K562 (cell line): ENCODE results near the gene HS3ST3B1. TPM values are rescaled to one million over a fixed set of nuclear protein-coding genes. Genes with fewer than 3 reads are reported as not detected.
A peak's percentile ranks its signal among the peaks of the same experiment; 100 is the strongest.

Source experiments
- FOXK1 ChIP-seq: sonication (generic); formaldehyde crosslinking; IDR thresholded peaks from 2 replicates; pipeline ENCODE4 v1.8.0; 2022; ENCODE audit warnings: missing genetic modification reagents, mild to moderate bottlenecking, borderline replicate concordance
- HCFC1 ChIP-seq: IDR thresholded peaks from 2 replicates; pipeline ENCODE4 v1.6.1; 2012; ENCODE audit warnings: low read depth, low read length, improper control_type of control experiment
- JUND ChIP-seq, 2 experiments: IDR thresholded peaks; 2 replicates in 1 of 2; 3 replicates in 1 of 2; pipeline ENCODE4 v1.6.1; 2011; ENCODE audit warnings: borderline replicate concordance in 2 of 2, low read depth in 2 of 2, low read length in 2 of 2, improper control_type of control experiment in 1 of 2, missing biosample characterization in 1 of 2, missing genetic modification characterization in 1 of 2, missing genetic modification reagents in 1 of 2
- MCM2 ChIP-seq: fragments of 450-650 bp; IDR thresholded peaks from 2 replicates; pipeline ENCODE4 v1.6.1; 2017; ENCODE audit warnings: low read depth, mild to moderate bottlenecking
- MYC ChIP-seq, 2 experiments: fragments of 250-450 bp in 1 of 2; sonication (Bioruptor Pico) in 1 of 2; IDR thresholded peaks; 2 replicates each; pipeline versions ENCODE4 v1.5.1 to v1.6.1; 2012 to 2021; ENCODE audit warnings: low read depth in 2 of 2, borderline replicate concordance in 1 of 2, improper control_type of control experiment in 1 of 2, low read length in 1 of 2, mild to moderate bottlenecking in 1 of 2, moderate library complexity in 1 of 2
- NFIC ChIP-seq: fragments of 450-650 bp; IDR thresholded peaks from 2 replicates; pipeline ENCODE4 v1.6.1; 2017; ENCODE audit warnings: mild to moderate bottlenecking, inconsistent platforms
- POLR2AphosphoS2 ChIP-seq: IDR thresholded peaks from 2 replicates; pipeline ENCODE4 v1.6.1; 2012; ENCODE audit warnings: low read length, improper control_type of control experiment
- POLR2G ChIP-seq: fragments of 200-400 bp; formaldehyde crosslinking; IDR thresholded peaks from 2 replicates; pipeline ENCODE4 v1.6.1; 2017; ENCODE audit warnings: low read depth, mild to moderate bottlenecking, antibody characterized with exemption, low read length, moderate library complexity
- PTRF ChIP-seq: fragments of 450-650 bp; IDR thresholded peaks from 2 replicates; pipeline ENCODE4 v1.6.1; 2016; ENCODE audit warnings: mild to moderate bottlenecking, missing genetic modification characterization, missing compliant biosample characterization
- RAD21 ChIP-seq, 2 experiments: fragments of 250-450 bp in 1 of 2; fragments of 450-650 bp in 1 of 2; sonication (Bioruptor Pico) in 1 of 2; formaldehyde crosslinking in 1 of 2; IDR thresholded peaks in 1 of 2; conservative IDR thresholded peaks in 1 of 2; 2 replicates each; pipeline versions ENCODE4 v1.4.0 to v1.8.0; 2020 to 2022; ENCODE audit warnings: mild to moderate bottlenecking in 2 of 2, moderate library complexity in 1 of 2
- RAD51 ChIP-seq: fragments of 450-650 bp; IDR thresholded peaks from 2 replicates; pipeline ENCODE4 v1.7.1; 2016; ENCODE audit warnings: low read depth, mild to moderate bottlenecking, borderline replicate concordance
- RBM17 ChIP-seq: fragments of 200-400 bp; formaldehyde crosslinking; IDR thresholded peaks from 2 replicates; pipeline ENCODE4 v1.6.1; 2017; ENCODE audit warnings: low read depth, mild to moderate bottlenecking, low read length, borderline replicate concordance
- SIN3B ChIP-seq: fragments of 450-650 bp; IDR thresholded peaks from 2 replicates; pipeline ENCODE4 v1.6.1; 2017; ENCODE audit warnings: low read depth, mild to moderate bottlenecking, moderate library complexity
- TBL1XR1 ChIP-seq, 2 experiments: IDR thresholded peaks; 2 replicates each; pipeline ENCODE4 v1.6.1; 2012; ENCODE audit warnings: improper control_type of control experiment in 2 of 2, low read length in 2 of 2, mild to moderate bottlenecking in 1 of 2
- TFAM ChIP-seq: fragments of 250-450 bp; sonication (Bioruptor Pico); conservative IDR thresholded peaks from 2 replicates; pipeline ENCODE4 v1.5.0; 2021; ENCODE audit warnings: mild to moderate bottlenecking, moderate library complexity
- ZEB2 ChIP-seq: fragments of 450-650 bp; IDR thresholded peaks from 2 replicates; pipeline ENCODE4 v1.6.1; 2016
- ZNF140 ChIP-seq: fragments of 250-450 bp; sonication (Bioruptor Pico); IDR thresholded peaks from 2 replicates; pipeline ENCODE4 v1.8.0; 2021; ENCODE audit warnings: moderate library complexity, mild to moderate bottlenecking, inconsistent platforms
- ZNF354B ChIP-seq: fragments of 250-450 bp; sonication (Bioruptor Pico); IDR thresholded peaks from 2 replicates; pipeline ENCODE4 v1.4.0; 2020
- ZNF696 ChIP-seq: fragments of 250-450 bp; sonication (Bioruptor Pico); conservative IDR thresholded peaks from 2 replicates; pipeline ENCODE4 v1.4.0; 2020; ENCODE audit warnings: mild to moderate bottlenecking, moderate library complexity
- ZNF785 ChIP-seq: fragments of 250-450 bp; sonication (Bioruptor Pico); IDR thresholded peaks from 2 replicates; pipeline ENCODE4 v1.4.0; 2020; ENCODE audit warnings: mild to moderate bottlenecking
- ZZZ3 ChIP-seq: fragments of 450-650 bp; IDR thresholded peaks from 2 replicates; pipeline ENCODE4 v1.6.1; 2016; ENCODE audit warnings: antibody characterized with exemption, mild to moderate bottlenecking, moderate library complexity
- polyA plus RNA-seq, 8 experiments: library from polyadenylated mRNA; depleted of rRNA in 4 of 8; stranded (reverse) in 5 of 8; unstranded in 3 of 8; fragments of >200 nt; fragmentation: Nextera tagmentation in 2 of 8; fragmentation: Illumina TruSeq in 1 of 8; extraction: Ambion mirVana in 2 of 8; extraction: Trizol in 1 of 8; gene quantifications; 2 replicates each; pipeline versions ENCODE4 v1.2.1 to v1.2.3, GENCODE V29; 2011 to 2014; ENCODE audit warnings: inconsistent platforms in 1 of 8, missing spikeins in 1 of 8
- total RNA-seq, 7 experiments: library from RNA; depleted of rRNA in 6 of 7; stranded (reverse); fragments of >200 nt in 6 of 7; fragmentation: Illumina TruSeq in 2 of 7; extraction: Trizol in 2 of 7; gene quantifications; 2 replicates each; pipeline versions ENCODE4 v1.2.1 to v1.2.3, GENCODE V29; 2011 to 2021; ENCODE audit warnings: low replicate concordance in 1 of 7
- TF ChIP-seq, protein P1 (sequence below): sonication (generic); formaldehyde crosslinking; IDR thresholded peaks from 2 replicates; pipeline ENCODE4 v1.8.0; 2022; ENCODE audit warnings: mild to moderate bottlenecking, missing genetic modification reagents, borderline replicate concordance
- TF ChIP-seq, protein P2 (sequence below), 2 experiments: fragments of 450-650 bp in 1 of 2; IDR thresholded peaks; 2 replicates each; pipeline ENCODE4 v1.6.1; 2011 to 2017; ENCODE audit warnings: low read depth in 2 of 2, antibody characterized with exemption in 1 of 2, borderline replicate concordance in 1 of 2, low read length in 1 of 2, mild to moderate bottlenecking in 1 of 2, mixed read lengths in 1 of 2; ENCODE audit not compliant: control insufficient read depth in 1 of 2

The HS3ST3B1 gene
- total and polyA plus RNA-seq, 9 of the 15 experiments (the other 6 are each of a cell fraction or from before 2014, with no cell fraction given): 1.9 to 12.9 (median 3.7) TPM

DNA sequence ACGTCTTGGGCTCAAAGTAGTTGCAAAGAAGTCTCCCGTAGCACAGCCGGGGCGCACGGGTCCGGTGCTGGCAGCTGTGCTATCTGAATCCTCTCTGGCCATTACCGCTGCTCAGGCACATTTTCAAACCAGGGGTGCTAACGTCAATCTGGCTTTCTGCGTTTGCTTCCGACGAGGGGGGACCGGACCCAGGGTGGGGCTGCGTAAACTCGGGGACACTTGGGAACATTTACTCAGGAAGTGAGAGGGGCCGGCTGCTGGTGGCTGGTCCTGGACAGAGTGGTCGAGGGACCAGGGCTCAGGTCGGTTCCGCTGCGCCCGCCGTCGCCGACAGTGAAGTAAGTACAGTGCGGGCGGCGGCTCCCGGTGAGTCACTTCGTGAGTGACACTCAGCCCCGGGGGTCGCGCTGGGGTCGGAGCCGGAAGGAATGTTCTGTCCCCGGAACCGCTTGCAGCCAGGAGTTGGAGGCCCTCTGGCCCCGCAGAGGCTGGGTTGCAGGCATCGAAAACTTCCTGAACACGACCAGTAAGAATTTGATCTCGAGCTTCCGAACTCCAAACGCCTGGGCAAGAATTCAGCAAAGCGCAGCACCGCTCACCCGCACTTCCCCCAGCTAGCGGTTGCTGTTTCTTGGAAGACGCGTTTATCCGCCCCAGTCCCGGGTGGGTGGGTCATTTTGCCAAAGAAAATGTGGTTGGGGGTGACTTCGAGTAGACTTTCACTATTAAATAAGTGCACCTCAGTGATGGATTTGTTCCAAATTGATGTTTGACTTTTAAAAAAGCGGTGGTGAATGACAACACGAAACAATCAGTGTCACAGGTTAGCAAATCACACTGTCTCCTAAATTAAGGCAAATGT, 1.4 kb upstream of the HS3ST3B1 start (continued):
- TF ChIP-seq JUND (IDR thresholded peaks at IDR 0.05; ENCODE audit: borderline replicate concordance, low read depth, low read length): peak; percentile 32; the same call in 1 of the 2 replicates
- TF ChIP-seq JUND (tag; IDR thresholded peaks at IDR 0.05; ENCODE audit: borderline replicate concordance, low read depth, low read length): no peak
- TF ChIP-seq SIN3B: no peak
- no peak for TF ChIP-seq POLR2AphosphoS2
- TF ChIP-seq PTRF: no peak
- no peak for TF ChIP-seq ZNF140
- peak; percentile 66 for TF ChIP-seq POLR2G
- TF ChIP-seq ZZZ3: no peak
- no peak for TF ChIP-seq RBM17
- no peak for TF ChIP-seq RAD21 (CRISPR knock-in tag; conservative IDR thresholded peaks at IDR 0.05 in 1 of 2, IDR thresholded peaks at IDR 0.05 in 1 of 2)
- TF ChIP-seq TFAM: no peak
- no peak for TF ChIP-seq MYC (IDR thresholded peaks at IDR 0.05; ENCODE audit: low read depth, low read length)
- no peak for TF ChIP-seq MYC (CRISPR knock-in tag; IDR thresholded peaks at IDR 0.05; ENCODE audit: borderline replicate concordance, low read depth)
- no peak for TF ChIP-seq ZEB2
- no peak for TF ChIP-seq FOXK1
- TF ChIP-seq TBL1XR1 (IDR thresholded peaks at IDR 0.05; ENCODE audit: low read length in 2 of 2): no peak
- TF ChIP-seq, protein P1, sequence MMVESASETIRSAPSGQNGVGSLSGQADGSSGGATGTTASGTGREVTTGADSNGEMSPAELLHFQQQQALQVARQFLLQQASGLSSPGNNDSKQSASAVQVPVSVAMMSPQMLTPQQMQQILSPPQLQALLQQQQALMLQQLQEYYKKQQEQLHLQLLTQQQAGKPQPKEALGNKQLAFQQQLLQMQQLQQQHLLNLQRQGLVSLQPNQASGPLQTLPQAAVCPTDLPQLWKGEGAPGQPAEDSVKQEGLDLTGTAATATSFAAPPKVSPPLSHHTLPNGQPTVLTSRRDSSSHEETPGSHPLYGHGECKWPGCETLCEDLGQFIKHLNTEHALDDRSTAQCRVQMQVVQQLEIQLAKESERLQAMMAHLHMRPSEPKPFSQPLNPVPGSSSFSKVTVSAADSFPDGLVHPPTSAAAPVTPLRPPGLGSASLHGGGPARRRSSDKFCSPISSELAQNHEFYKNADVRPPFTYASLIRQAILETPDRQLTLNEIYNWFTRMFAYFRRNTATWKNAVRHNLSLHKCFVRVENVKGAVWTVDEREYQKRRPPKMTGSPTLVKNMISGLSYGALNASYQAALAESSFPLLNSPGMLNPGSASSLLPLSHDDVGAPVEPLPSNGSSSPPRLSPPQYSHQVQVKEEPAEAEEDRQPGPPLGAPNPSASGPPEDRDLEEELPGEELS (CRISPR knock-in tag): no peak
- no peak for TF ChIP-seq MCM2
- TF ChIP-seq ZNF696 (CRISPR knock-in tag): no peak
- TF ChIP-seq, protein P2, sequence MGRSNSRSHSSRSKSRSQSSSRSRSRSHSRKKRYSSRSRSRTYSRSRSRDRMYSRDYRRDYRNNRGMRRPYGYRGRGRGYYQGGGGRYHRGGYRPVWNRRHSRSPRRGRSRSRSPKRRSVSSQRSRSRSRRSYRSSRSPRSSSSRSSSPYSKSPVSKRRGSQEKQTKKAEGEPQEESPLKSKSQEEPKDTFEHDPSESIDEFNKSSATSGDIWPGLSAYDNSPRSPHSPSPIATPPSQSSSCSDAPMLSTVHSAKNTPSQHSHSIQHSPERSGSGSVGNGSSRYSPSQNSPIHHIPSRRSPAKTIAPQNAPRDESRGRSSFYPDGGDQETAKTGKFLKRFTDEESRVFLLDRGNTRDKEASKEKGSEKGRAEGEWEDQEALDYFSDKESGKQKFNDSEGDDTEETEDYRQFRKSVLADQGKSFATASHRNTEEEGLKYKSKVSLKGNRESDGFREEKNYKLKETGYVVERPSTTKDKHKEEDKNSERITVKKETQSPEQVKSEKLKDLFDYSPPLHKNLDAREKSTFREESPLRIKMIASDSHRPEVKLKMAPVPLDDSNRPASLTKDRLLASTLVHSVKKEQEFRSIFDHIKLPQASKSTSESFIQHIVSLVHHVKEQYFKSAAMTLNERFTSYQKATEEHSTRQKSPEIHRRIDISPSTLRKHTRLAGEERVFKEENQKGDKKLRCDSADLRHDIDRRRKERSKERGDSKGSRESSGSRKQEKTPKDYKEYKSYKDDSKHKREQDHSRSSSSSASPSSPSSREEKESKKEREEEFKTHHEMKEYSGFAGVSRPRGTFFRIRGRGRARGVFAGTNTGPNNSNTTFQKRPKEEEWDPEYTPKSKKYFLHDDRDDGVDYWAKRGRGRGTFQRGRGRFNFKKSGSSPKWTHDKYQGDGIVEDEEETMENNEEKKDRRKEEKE (IDR thresholded peaks at IDR 0.05; ENCODE audit: borderline replicate concordance in 1 of 2, control insufficient read depth in 1 of 2, low read depth in 2 of 2, low read length in 1 of 2): no peak
- no peak for TF ChIP-seq ZNF785
- TF ChIP-seq RAD51: no peak
- no peak for TF ChIP-seq HCFC1
- TF ChIP-seq ZNF354B: no peak
- TF ChIP-seq NFIC: no peak
